HG03354 (cell line): ENCODE measurements around the gene UNC119B.
A peak's percentile ranks its signal among the peaks of the same experiment; 100 is the strongest.
"Not testable (repeated sequence)": the region's sequence is repeated elsewhere in the genome, so short reads cannot be mapped to it uniquely, and the experiment has no call there.

Source experiments
- ATAC-seq: cut with Tn5 transposase; IDR thresholded peaks from one replicate; pipeline ENCODE4 v1.9.1; 2021; ENCODE audit warnings: mild to moderate bottlenecking; ENCODE audit not compliant: unreplicated experiment, poor library complexity, severe bottlenecking

The UNC119B gene

GRCh38 chr12:120711411-120711810 is 1.2 kb downstream of the UNC119B start:
- no peak for ATAC-seq

DNA sequence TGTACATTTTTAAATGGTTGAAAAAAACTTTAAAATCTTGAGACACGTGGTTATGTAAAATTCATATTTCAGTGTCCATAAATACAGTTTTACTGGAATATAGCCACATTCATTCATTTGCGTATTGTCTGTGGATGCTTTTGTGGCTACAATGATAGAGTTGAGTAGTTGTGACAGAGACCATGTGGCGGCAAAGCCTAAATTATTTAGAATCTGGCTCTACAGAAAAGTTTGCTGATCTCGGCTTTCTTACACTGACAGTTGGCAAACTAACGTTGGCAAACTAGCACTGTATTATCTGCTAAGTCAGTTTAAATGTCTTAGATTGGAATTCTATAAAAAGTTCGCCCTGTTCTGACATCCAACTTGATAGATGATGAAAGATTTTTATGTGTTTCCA is 2.4 kb downstream of the UNC119B start:
- ATAC-seq = no peak

DNA sequence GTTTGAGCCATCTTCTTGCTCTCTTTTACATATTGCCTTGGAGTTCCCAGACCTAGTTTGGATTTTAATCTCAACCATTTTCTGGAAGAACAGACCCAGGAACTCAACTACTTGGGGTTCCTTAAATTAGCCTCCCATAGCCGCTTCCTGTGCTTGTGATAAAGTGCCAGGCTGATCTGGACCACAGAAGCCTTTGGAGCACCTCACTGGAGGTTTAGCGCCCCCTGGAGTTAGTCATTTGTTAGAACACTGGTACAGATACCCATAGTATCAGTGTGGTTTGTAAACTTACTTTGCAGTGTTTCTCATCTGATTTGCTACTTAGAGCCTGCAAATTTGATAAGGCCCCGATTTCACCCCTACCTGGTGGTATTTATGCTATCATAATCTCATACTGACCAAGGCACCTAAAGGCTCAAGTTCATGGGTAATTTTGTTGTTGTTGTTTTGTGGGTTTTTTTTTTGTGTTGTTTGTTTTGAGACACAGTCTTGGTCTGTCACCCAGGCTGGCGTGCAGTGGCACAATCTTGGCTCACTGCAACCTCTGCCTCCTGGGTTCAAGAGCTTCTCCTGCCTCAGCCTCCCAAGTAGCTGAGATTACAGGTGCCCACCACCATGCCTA is 3.7 kb downstream of the UNC119B start:
- ATAC-seq = peak; percentile 42

DNA sequence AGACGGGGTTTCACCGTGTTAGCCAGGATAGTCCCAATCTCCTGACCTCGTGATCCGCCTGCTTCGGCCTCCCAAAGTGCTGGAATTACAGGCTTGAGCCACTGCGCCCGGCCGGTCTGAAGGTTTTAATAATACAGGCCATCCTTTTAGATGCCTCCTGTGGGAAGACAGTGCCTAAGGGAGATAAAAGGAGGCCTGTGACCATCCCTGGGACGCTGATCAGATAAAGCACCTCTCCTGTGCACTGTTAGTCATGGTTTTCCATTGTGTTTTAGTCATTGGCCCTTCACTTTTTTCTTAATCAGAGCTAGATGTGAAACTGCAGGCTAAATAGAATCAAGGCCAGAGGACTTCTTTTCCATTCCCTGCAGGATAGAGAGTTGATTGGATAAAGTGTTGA is 7.8 kb downstream of the UNC119B start:
- ATAC-seq = no peak

GRCh38 chr12:120719072-120719471 is 8.8 kb downstream of the UNC119B start:
- ATAC-seq = peak; percentile 70

DNA sequence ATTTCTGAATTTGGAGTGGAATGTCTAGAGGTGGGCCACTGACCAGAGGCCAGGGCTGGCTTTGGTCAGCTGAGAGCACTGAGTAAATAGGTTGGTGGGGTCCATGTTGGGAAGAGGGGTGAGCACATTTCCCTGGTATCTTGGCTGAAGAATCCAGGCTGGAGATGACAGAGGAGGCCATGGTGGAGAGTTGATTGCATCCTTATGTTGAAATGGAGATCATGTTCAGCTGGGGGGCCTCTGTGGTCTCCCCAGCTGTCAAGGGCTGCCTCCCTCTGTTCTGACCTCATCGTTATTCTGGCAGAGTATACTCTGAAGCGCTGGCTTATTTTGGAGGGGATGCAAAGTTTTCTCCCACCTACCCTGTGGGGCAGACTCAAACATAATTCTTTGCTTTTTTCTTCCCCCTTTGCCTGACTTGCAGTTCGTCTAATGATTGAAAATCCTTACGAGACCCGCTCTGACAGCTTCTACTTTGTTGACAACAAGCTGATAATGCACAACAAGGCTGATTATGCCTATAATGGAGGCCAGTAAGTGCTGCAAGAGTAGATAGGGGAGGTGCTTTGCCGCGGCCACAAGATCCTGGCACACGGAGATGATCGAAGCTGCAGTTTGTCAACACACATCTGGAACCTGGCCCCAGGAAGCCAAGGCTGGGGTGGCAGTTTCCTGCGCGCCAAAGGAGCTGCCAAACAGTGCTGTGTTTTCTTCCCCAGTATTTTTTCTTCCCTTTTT is 9.4 kb downstream of the UNC119B start:
- ATAC-seq = no peak

- no peak for ATAC-seq
Observed at GRCh38 chr12:120720234-120720986, 10.2 kb downstream of the UNC119B start.

GRCh38 chr12:120720987-120721801 is 10.9 kb downstream of the UNC119B start:
- no peak for ATAC-seq

GRCh38 chr12:120721866-120722265 is 11.6 kb downstream of the UNC119B start:
- no peak for ATAC-seq

DNA sequence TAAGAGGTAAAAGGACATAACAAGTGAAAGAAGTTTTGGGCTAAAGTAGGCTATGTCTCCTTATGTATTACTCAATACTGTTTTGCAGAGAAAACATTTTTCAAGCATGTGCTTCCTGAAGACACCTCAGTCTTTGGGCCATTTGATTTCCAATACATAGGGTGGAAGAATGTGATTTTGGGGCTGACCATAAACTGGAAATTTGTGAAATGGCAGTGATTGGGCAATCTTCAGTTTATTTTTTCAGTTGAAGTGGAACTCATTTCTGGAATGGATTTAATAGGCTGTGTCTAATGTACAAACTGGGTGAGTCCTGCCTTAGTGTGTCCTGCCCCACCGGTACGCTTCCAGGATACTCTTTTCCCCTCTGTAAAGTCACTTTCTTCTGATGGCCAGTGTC is 12.5 kb downstream of the UNC119B start:
- ATAC-seq = no peak

- ATAC-seq = no peak
Observed at GRCh38 chr12:120724720-120725119, 14.5 kb downstream of the UNC119B start.

- ATAC-seq = peak; percentile 10
Observed at GRCh38 chr12:120725151-120725658, 14.9 kb downstream of the UNC119B start.

DNA sequence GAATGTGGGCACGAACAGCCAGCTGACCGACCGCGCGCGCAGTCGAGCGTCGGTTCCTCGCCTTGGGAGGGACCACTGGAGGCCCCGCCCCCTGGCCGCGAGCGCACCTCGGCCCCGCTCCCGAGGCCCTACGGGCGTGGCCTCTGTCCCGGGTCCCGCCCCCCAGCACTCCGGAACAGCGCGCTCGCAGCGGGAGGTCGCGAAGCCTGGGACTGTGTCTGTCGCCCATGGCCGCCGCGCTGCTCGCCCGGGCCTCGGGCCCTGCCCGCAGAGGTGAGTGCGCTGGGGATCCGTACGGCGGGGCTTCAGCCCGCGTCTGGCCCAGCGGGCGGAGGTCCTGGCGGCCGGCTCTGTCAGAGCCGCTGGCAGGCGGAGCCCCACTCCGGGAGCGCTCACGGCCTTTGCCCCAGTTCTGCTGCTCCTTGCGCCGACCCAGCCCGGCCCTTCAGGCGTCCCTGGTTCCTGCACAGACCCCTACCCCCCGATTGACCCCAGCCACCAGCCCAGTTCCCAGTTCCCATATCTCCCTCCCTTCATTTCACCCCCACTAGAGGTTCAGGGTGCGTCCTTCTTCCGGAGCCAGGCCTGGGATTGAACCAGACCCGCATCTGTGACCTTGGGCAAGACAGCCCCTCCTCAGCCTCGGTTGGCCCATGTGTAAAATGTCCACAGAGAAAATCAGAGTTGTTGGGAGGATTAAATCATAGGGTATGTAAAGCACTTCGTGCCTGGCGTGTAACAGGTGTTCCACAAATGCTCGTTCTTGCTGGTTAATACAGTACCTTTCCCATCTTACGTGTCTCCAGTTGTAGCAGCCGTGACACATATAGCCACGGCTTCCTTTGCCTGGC is 15.6 kb downstream of the UNC119B start, which contains the start of gene ACADS:
Gene ACADS (plus strand): TSS at position 168 of the 851 bp plus-strand sequence. CDS start 60 bp downstream, at position 228.
- peak; percentile 93 for ATAC-seq

DNA sequence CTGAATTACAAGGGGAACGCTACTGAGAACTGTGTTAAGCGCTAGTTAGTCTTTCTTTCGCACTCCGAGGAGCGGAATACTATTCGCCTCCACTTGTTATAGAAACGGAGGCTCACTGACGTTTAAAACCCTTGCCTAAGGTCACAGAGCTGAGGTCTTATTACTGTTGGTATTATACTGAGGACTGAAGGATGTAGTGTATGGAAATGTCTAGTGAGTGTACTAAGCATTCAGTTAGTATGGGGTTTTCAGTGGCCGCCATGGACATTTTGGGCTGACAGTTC is 16.2 kb downstream of the UNC119B start:
- no peak for ATAC-seq

DNA sequence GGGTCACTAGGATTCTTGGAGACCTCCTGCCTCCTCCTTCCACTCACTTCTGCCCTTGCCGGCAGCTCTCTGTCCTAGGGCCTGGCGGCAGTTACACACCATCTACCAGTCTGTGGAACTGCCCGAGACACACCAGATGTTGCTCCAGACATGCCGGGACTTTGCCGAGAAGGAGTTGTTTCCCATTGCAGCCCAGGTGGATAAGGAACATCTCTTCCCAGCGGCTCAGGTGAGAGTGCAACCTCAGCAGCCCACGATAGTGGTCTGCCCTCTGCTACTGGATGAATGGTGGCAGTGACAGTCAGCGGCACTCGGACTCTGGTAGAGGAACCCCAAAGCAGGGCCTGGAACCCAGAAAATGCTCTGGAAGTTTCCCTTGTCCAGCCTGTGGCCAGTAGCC is 16.7 kb downstream of the UNC119B start:
- ATAC-seq = no peak

DNA sequence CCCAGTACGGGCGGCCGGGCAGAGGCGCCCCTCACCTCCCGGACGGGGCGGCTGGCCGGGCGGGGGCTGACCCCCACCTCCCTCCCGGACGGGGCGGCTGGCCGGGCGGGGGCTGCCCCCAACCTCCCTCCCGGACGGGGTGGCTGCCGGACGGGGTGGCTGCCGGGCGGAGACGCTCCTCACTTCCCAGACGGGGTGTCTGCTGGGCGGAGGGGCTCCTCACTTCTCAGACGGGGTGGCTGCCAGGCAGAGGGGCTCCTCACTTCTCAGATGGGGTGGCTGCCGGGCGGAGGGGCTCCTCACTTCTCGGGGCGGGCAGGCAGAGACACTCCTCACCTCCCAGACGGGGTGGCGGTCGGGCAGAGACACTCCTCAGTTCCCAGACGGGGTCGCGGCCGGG is 21.9 kb downstream of the UNC119B start:
- ATAC-seq = not testable (repeated sequence)

GRCh38 chr12:120733574-120733973 is 23.3 kb downstream of the UNC119B start:
- ATAC-seq = no peak

- ATAC-seq = no peak
Observed at GRCh38 chr12:120734210-120734609, 24.0 kb downstream of the UNC119B start.

- no peak for ATAC-seq
Observed at GRCh38 chr12:120735181-120735580, 24.9 kb downstream of the UNC119B start.
